GM21786 (cell line): ENCODE data around the gene TEX53.
A peak's percentile ranks its signal among the peaks of the same experiment; 100 is the strongest.

ENCODE experiments used
- ATAC-seq: cut with Tn5 transposase; IDR thresholded peaks from one replicate; pipeline ENCODE4 v1.9.1; 2021; ENCODE audit not compliant: unreplicated experiment

The TEX53 gene

GRCh38 chr9:114680259-114681001, 22.8 kb upstream of the TEX53 start:
- no peak for ATAC-seq

GRCh38 chr9:114678795-114679194, 21.2 kb upstream of the TEX53 start:
- no peak for ATAC-seq

- no peak for ATAC-seq
These were observed 20.5 kb upstream of the TEX53 start for GRCh38 chr9:114678130-114678529.

- ATAC-seq, result no peak
These were observed 19.8 kb upstream of the TEX53 start for GRCh38 chr9:114677418-114677817.

GRCh38 chr9:114676901-114677300, 19.3 kb upstream of the TEX53 start:
- ATAC-seq, result no peak

- no peak for ATAC-seq
These were observed 17.4 kb upstream of the TEX53 start for GRCh38 chr9:114674798-114675540.

GRCh38 chr9:114674076-114674797, 16.6 kb upstream of the TEX53 start:
- no peak for ATAC-seq

GRCh38 chr9:114671605-114672004, 14.0 kb upstream of the TEX53 start:
- no peak for ATAC-seq

- ATAC-seq, result no peak
These were observed 12.4 kb upstream of the TEX53 start for GRCh38 chr9:114669961-114670360.

- no peak for ATAC-seq
These were observed 10.5 kb upstream of the TEX53 start for GRCh38 chr9:114668146-114668545.

- ATAC-seq, result no peak
These were observed 9.2 kb upstream of the TEX53 start for GRCh38 chr9:114666851-114667250.

GRCh38 chr9:114666401-114666800, 8.8 kb upstream of the TEX53 start:
- ATAC-seq, result no peak

GRCh38 chr9:114664181-114664580, 6.6 kb upstream of the TEX53 start:
- ATAC-seq, result no peak

- peak; percentile 89 for ATAC-seq
These were observed 4.7 kb upstream of the TEX53 start for GRCh38 chr9:114662081-114662989.

GRCh38 chr9:114656301-114656700, 1.3 kb downstream of the TEX53 start:
- ATAC-seq, result no peak

- no peak for ATAC-seq
These were observed 1.9 kb downstream of the TEX53 start for GRCh38 chr9:114655689-114656088.

GRCh38 chr9:114653556-114654159, 3.9 kb downstream of the TEX53 start:
- ATAC-seq, result peak; percentile 80

- peak; percentile 17 for ATAC-seq
These were observed 4.6 kb downstream of the TEX53 start for GRCh38 chr9:114652776-114653555.

- no peak for ATAC-seq
These were observed 13.7 kb downstream of the TEX53 start for GRCh38 chr9:114643896-114644295.

- no peak for ATAC-seq
These were observed 14.6 kb downstream of the TEX53 start for GRCh38 chr9:114643001-114643400.
